K562 (cell line): ENCODE data around the gene PRSS22. TPM values are rescaled to one million over a fixed set of nuclear protein-coding genes. Genes with fewer than 3 reads are reported as not detected.

Experiments used
- CBX1 ChIP-seq: sonication (generic); IDR thresholded peaks from 2 replicates; pipeline ENCODE4 v1.6.1; 2016; ENCODE audit warnings: antibody characterized with exemption, low read depth, mild to moderate bottlenecking
- CREB3L1 ChIP-seq: fragments of 450-650 bp; IDR thresholded peaks from 2 replicates; pipeline ENCODE4 v1.6.1; 2014; ENCODE audit warnings: low read depth, mild to moderate bottlenecking, moderate library complexity, borderline replicate concordance
- CUX1 ChIP-seq: fragments of 200-800 bp; sonication (Bioruptor generic); IDR thresholded peaks from 2 replicates; pipeline ENCODE4 v1.6.1; 2016; ENCODE audit warnings: missing genetic modification characterization, missing compliant biosample characterization
- DMBX1 ChIP-seq: fragments of 250-450 bp; sonication (Bioruptor Pico); IDR thresholded peaks from 2 replicates; pipeline ENCODE4 v1.8.0; 2022; ENCODE audit warnings: inconsistent platforms, mild to moderate bottlenecking, moderate library complexity, borderline replicate concordance
- FOXP4 ChIP-seq: sonication (generic); formaldehyde crosslinking; IDR thresholded peaks from 2 replicates; pipeline ENCODE4 v1.8.0; 2022; ENCODE audit warnings: mild to moderate bottlenecking, missing genetic modification reagents, borderline replicate concordance
- GTF2E2 ChIP-seq: fragments of 200-800 bp; sonication (Bioruptor generic); IDR thresholded peaks from 2 replicates; pipeline ENCODE4 v1.6.1; 2016; ENCODE audit warnings: missing genetic modification characterization, missing compliant biosample characterization
- HDAC6 ChIP-seq: IDR thresholded peaks from 2 replicates; pipeline ENCODE4 v1.6.1; 2012; ENCODE audit warnings: low read depth, mild to moderate bottlenecking, control low read depth, inconsistent platforms, low read length, moderate library complexity
- HIVEP1 ChIP-seq: fragments of 250-450 bp; sonication (Bioruptor Pico); IDR thresholded peaks from 2 replicates; pipeline ENCODE4 v1.4.0; 2020; ENCODE audit warnings: mild to moderate bottlenecking
- MEF2D ChIP-seq: conservative IDR thresholded peaks from 2 replicates; pipeline ENCODE4 v1.6.1; 2016; ENCODE audit warnings: low read depth, missing genetic modification characterization, missing compliant biosample characterization
- NCOA2 ChIP-seq, 2 experiments: fragments of 450-650 bp; IDR thresholded peaks; 2 replicates each; pipeline ENCODE4 v1.6.1; 2018; ENCODE audit warnings: mild to moderate bottlenecking in 2 of 2, moderate library complexity in 1 of 2; ENCODE audit not compliant: partially characterized antibody in 2 of 2
- NRF1 ChIP-seq, 2 experiments: fragments of 450-650 bp; IDR thresholded peaks in 1 of 2; conservative IDR thresholded peaks in 1 of 2; 2 replicates each; pipeline ENCODE4 v1.6.1; 2014; ENCODE audit warnings: mild to moderate bottlenecking in 2 of 2
- PCBP1 ChIP-seq: fragments of 200-400 bp; formaldehyde crosslinking; IDR thresholded peaks from 2 replicates; pipeline ENCODE4 v1.6.1; 2018; ENCODE audit warnings: mild to moderate bottlenecking, low read depth, low read length; ENCODE audit not compliant: poor library complexity, severe bottlenecking
- SMAD4 ChIP-seq: fragments of 250-450 bp; sonication (Bioruptor Pico); conservative IDR thresholded peaks from 2 replicates; pipeline ENCODE4 v1.8.0; 2021; ENCODE audit warnings: inconsistent platforms, mild to moderate bottlenecking, moderate library complexity
- SRSF9 ChIP-seq: fragments of 200-400 bp; formaldehyde crosslinking; IDR thresholded peaks from 2 replicates; pipeline ENCODE4 v1.6.1; 2017; ENCODE audit warnings: low read depth, low read length, borderline replicate concordance
- TEAD1 ChIP-seq, 2 experiments: fragments of 450-650 bp in 1 of 2; sonication (generic) in 1 of 2; formaldehyde crosslinking; IDR thresholded peaks; 2 replicates each; pipeline versions ENCODE4 v1.4.0 to v1.8.0; 2020 to 2022; ENCODE audit warnings: mild to moderate bottlenecking in 2 of 2, missing genetic modification reagents in 1 of 2
- ZNF584 ChIP-seq: fragments of 200-800 bp; sonication (Bioruptor generic); IDR thresholded peaks from 2 replicates; pipeline ENCODE4 v1.6.1; 2016; ENCODE audit warnings: low read depth, mild to moderate bottlenecking, missing genetic modification characterization, missing compliant biosample characterization
- ZNF589 ChIP-seq: fragments of 200-800 bp; sonication (Bioruptor generic); IDR thresholded peaks from 2 replicates; pipeline ENCODE4 v1.6.1; 2016; ENCODE audit warnings: low read depth, missing genetic modification characterization, missing compliant biosample characterization
- ZNF75A ChIP-seq: fragments of 450-650 bp; formaldehyde crosslinking; IDR thresholded peaks from 2 replicates; pipeline ENCODE4 v1.4.0; 2020; ENCODE audit warnings: mild to moderate bottlenecking
- polyA plus RNA-seq, 8 experiments: library from polyadenylated mRNA; depleted of rRNA in 4 of 8; stranded (reverse) in 5 of 8; unstranded in 3 of 8; fragments of >200 nt; fragmentation: Nextera tagmentation in 2 of 8; fragmentation: Illumina TruSeq in 1 of 8; extraction: Ambion mirVana in 2 of 8; extraction: Trizol in 1 of 8; gene quantifications; 2 replicates each; pipeline versions ENCODE4 v1.2.1 to v1.2.3, GENCODE V29; 2011 to 2014; ENCODE audit warnings: inconsistent platforms in 1 of 8, missing spikeins in 1 of 8
- total RNA-seq, 7 experiments: library from RNA; depleted of rRNA in 6 of 7; stranded (reverse); fragments of >200 nt in 6 of 7; fragmentation: Illumina TruSeq in 2 of 7; extraction: Trizol in 2 of 7; gene quantifications; 2 replicates each; pipeline versions ENCODE4 v1.2.1 to v1.2.3, GENCODE V29; 2011 to 2021; ENCODE audit warnings: low replicate concordance in 1 of 7

PRSS22 gene
- total and polyA plus RNA-seq, 9 of the 15 experiments (the other 6 are each of a cell fraction or from before 2014, with no cell fraction given) = 0.13 to 0.42 TPM; not detected in 7

- TF ChIP-seq CUX1 (CRISPR knock-in tag) (no peak), CREB3L1 (no peak), SMAD4 (CRISPR knock-in tag) (0 out of 2 replicates have a peak, but pooled peaks have one; percentile 17), SRSF9 (no peak), CBX1 (peak; percentile 92), ZNF584 (CRISPR knock-in tag) (no peak), ZNF589 (CRISPR knock-in tag) (no peak), ZNF75A (CRISPR knock-in tag) (no peak), HIVEP1 (CRISPR knock-in tag) (no peak), PCBP1 (peak; percentile 85), FOXP4 (CRISPR knock-in tag) (peak; percentile 49; the same call in 1 of the 2 replicates), DMBX1 (CRISPR knock-in tag) (no peak), HDAC6 (no peak), NCOA2 (IDR thresholded peaks at IDR 0.05; ENCODE audit: partially characterized antibody in 2 of 2) (no peak), GTF2E2 (tag) (no peak), MEF2D (tag) (no peak), NRF1 (conservative IDR thresholded peaks at IDR 0.05 in 1 of 2, IDR thresholded peaks at IDR 0.05 in 1 of 2) (peak in 1 of 2 experiments; percentile 19; a peak in 3 of 4 replicates), TEAD1 (CRISPR knock-in tag; IDR thresholded peaks at IDR 0.05) (peak in 1 of 2 experiments; percentile 81; a peak in 1 of 4 replicates)
Measured at GRCh38 chr16:2905241-2905987, 47.4 kb upstream of the PRSS22 start (continued).
